Fibroblast of villous mesenchyme (primary cell): Measurements from ENCODE around the gene GPRIN2. TPM values are rescaled to one million over a fixed set of nuclear protein-coding genes. Genes with fewer than 3 reads are reported as not detected.
"Not testable (repeated sequence)": the region's sequence is repeated elsewhere in the genome, so short reads cannot be mapped to it uniquely, and the experiment has no call there.

Experiments used
- DNase-seq: peaks from one replicate; pipeline ENCODE4 v3.0.0-alpha.2; 2010; ENCODE audit warnings: low read depth
- H3K4me3 ChIP-seq: 2 replicates; pipeline ENCODE4 v1.5.1; 2011; ENCODE audit warnings: low read depth, mild to moderate bottlenecking, low read length
- total RNA-seq: library from RNA; depleted of rRNA; stranded (reverse); fragments of >200 nt; gene quantifications from 2 replicates; pipeline ENCODE4 v1.2.3, GENCODE V29; 2012
- TF ChIP-seq, protein P1 (sequence below): IDR thresholded peaks from 2 replicates; pipeline ENCODE4 v1.5.1; 2012; ENCODE audit warnings: low read depth, mild to moderate bottlenecking, low read length; ENCODE audit not compliant: insufficient read depth

The GPRIN2 gene
- total RNA-seq, 1 donor: not detected

DNA sequence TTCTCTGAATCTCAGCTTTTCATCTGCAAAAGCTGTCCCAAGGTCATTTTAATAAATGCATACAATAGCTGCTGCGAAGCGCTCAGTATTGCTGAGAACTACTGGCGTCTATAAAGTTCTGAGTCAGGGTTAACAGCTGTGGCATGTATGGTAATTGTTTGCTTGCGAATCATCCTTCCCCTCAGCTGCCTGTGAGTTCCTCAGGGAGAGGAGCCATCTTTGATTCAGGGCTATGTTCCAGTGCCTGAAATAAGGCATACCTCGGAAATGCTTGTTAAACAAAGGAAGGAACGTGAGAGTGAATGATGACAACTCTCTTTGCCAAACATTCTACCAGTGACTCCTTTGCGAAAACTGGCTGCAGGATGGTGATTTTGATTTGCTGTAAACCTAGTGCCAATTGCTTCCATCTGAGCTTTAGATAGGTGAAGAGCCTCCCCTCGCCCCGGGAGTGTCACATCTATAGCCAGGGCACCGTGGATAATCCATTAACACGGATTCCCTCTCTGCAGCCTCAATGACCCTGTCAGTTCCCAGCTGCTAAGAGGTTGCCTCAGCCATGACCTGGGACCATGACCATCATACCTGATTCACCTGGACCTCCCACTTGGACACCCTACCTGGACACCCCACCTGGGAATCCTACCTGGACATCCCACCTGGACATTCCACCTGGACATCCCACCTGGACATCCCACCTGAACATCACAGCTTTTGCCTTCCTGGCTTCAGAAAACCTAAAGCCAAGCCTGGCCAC lies 39.6 kb downstream of the GPRIN2 start:
- TF ChIP-seq, protein P1, sequence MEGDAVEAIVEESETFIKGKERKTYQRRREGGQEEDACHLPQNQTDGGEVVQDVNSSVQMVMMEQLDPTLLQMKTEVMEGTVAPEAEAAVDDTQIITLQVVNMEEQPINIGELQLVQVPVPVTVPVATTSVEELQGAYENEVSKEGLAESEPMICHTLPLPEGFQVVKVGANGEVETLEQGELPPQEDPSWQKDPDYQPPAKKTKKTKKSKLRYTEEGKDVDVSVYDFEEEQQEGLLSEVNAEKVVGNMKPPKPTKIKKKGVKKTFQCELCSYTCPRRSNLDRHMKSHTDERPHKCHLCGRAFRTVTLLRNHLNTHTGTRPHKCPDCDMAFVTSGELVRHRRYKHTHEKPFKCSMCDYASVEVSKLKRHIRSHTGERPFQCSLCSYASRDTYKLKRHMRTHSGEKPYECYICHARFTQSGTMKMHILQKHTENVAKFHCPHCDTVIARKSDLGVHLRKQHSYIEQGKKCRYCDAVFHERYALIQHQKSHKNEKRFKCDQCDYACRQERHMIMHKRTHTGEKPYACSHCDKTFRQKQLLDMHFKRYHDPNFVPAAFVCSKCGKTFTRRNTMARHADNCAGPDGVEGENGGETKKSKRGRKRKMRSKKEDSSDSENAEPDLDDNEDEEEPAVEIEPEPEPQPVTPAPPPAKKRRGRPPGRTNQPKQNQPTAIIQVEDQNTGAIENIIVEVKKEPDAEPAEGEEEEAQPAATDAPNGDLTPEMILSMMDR: no peak
- no peak overlapping the region for H3K4me3 ChIP-seq
- DNase-seq: peak; percentile 66

DNA sequence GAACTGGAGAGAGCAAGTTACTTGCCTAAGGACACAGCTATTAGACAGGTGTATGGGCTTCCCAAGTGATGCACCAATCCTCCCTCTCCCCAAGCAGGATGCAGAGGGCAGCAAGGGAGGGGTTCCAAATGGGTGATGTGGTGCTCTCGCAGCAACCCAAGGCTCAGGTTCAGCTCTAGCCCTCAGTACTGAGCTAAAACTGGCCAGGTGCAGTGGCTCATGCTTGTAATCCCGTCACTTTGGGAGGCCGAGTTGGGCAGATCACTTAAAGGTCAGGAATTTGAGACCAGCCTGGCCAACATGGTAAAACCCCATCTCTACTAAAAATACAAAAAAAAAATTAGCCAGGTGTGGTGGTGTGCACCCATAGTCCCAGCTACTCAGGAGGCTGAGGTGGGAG lies 40.7 kb downstream of the GPRIN2 start:
- no peak overlapping the region for H3K4me3 ChIP-seq
- no peak for DNase-seq
- TF ChIP-seq, protein P1: no peak

DNA sequence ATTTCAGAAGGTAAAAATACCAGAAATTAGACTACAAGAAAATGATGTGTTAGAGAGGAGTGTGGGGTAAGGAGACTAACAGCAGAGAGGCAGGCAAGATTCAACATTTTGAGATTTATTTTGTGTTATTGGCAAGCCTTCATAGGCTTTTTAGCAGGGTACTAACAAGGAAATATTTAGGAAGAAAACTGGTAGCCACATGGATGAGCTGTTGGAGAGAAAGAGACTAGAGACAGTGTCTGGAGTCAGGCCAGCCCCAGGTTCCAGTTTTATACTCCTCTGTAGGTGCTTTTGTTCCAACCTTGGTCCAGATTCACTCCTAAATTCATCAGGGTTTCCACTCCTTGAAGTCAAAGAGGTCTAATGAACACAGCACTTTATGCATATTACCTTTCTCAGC lies 41.1 kb downstream of the GPRIN2 start:
- no peak for DNase-seq
- TF ChIP-seq, protein P1: no peak
- no peak overlapping the region for H3K4me3 ChIP-seq

DNA sequence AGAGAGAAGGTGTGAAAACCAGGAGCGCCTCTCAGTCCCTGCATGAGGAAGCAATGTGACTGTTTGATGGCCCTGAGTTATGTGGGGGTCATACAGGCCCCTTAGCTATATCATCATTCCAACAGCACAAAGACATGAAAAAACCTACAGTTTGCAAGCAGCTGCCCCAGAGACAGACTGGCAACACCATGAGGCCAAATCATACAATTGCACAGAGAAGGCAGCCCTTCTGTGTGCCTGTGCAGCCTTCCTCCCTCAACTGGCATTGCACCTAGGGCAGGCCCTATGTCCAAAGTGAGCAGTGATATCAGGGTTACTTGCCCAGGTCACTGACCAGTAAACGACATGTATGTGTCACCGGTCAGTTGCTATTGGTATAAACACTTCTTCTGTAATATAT lies 41.6 kb downstream of the GPRIN2 start:
- TF ChIP-seq, protein P1: no peak
- H3K4me3 ChIP-seq: no peak overlapping the region
- DNase-seq: no peak

DNA sequence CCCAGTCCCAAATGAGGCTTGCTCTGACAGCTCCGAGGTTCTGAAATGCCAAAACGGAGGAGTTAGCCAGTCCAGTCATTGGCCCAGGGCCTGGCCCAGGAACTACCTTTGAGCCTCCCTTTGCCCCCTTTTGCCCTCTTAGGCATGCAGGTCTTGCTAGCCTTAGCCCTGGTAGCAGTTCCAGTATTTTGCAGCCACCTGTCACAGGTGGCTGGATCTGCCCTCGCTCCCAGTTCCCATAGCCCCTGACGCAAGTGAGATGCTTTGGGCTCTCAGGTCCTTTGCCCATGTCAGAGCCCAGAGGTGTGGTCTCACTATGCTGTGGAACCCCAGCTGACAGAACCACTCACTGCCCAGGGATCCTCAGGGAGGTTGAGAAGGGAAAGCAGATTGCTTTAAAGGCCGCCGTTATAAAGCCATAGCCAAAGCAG lies 42.0 kb downstream of the GPRIN2 start:
- DNase-seq: no peak
- H3K4me3 ChIP-seq: no peak overlapping the region
- TF ChIP-seq, protein P1: no peak

DNA sequence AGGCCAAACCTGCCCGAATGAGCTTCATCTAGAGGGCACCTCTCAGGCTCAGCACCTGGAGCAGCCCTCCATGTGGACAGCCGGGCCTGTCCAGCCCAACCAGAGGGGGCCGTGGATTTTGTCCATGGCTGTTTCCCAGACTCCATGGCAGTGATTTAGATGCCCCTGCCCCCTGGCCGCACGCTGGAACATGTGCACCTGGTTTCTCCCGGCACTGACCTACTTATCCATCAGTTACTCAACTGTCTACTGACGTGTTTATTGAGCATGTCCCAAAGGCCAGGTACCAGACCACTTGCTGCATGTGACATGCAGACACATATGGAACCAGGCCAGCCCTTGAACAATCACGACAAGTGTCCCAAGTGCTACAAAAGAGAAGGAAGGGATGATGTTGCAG lies 43.1 kb downstream of the GPRIN2 start:
- DNase-seq, H3K4me3 ChIP-seq: not testable (repeated sequence)

DNA sequence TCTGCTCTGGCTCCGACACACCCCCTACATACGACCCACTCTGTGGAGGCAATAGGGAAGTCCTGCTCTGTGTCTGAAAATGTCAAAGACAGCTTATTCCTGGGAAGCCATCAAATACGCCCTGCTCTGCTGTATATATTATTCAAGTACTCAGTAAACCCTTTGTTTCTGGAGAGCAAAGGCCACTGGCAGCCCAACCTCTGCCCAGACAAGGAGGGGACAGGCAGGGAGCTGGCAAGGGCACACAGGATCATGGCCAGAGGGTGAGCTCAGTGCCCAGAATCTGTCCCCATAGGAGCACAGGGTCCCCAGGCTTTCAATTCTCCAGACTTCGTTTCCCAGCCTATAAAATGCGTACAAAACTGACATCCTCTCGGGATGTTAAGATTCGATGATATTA lies 43.7 kb downstream of the GPRIN2 start:
- H3K4me3 ChIP-seq, DNase-seq: not testable (repeated sequence)

DNA sequence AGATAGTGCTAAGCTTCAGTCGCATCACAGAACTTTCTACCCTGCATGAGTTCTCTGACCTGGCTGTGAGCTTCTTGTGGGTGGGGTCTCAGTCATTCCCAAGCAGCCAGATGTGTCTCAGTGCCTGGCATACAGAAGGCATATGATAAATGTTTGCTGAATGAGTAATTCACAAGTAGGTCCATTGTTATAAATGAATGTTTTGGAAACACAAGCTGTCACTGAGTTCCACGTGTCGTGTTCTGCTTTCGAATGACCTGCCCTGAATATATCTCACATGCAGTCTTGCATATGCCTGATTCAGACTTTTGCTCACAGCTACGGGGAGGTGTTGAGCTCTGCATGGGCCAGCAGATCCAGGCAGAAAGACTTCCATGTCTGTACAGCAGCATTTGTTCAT lies 44.5 kb downstream of the GPRIN2 start:
- not testable (repeated sequence) for DNase-seq, H3K4me3 ChIP-seq

Other genes starting within 250 kb of the GPRIN2 start
- 4.3 and 9.0 TPM in 2 replicates for gene ANXA8L1, start 180.9 kb downstream of the GPRIN2 start, total RNA-seq
- under 0.01 TPM in 1 of 2 replicates, not detected in the other for gene NPY4R, start 90.7 kb downstream of the GPRIN2 start, total RNA-seq
- gene SYT15, start 22.5 kb upstream of the GPRIN2 start, total RNA-seq: under 0.01 and 0.64 TPM in 2 replicates